HG02852 (cell line): ENCODE results near the gene MANEAL.
A peak's percentile ranks its signal among the peaks of the same experiment; 100 is the strongest.

ENCODE experiments used
- ATAC-seq: cut with Tn5 transposase; IDR thresholded peaks from one replicate; pipeline ENCODE4 v1.9.1; 2021; ENCODE audit warnings: mild to moderate bottlenecking, moderate library complexity; ENCODE audit not compliant: unreplicated experiment

The MANEAL gene

DNA sequence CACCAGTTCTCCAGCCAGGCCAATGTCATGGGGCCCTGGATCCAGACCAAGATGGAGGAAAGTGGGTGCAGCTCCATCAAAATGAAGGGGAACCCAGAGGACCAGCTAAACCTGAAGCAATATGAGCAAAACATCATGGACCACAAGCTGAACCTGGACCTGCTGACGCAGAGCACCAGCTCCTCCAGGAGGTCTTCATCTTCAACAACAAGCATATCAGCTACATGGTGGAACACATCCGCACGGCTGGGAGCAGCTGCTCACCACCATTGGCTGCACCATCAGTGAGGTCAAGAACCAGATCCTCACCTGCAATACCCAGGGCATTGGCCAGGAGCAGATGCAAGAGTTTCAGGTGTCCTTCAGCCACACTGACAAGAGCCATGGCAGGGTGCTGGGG, 15.0 kb upstream of the MANEAL start:
- ATAC-seq, result no peak

DNA sequence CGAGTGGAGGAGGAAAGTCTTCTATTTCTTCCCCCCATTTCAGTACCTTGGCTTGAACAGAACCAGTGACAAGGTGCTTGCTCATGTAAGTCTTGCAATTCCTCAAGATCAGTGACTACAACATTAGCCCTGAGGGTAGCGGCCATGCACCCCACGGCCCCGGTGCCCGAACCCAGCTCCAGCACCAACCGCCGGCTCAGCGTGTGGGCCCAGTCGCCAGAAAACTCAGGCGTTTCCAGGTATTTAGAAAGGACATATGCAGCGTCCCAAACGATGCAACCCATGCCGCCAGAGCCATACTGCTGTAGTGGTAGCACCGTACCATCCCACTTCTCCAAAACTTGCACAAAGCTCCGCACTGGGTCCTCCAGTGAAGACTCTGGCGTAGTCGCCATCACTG, 11.2 kb upstream of the MANEAL start:
- ATAC-seq, result no peak

DNA sequence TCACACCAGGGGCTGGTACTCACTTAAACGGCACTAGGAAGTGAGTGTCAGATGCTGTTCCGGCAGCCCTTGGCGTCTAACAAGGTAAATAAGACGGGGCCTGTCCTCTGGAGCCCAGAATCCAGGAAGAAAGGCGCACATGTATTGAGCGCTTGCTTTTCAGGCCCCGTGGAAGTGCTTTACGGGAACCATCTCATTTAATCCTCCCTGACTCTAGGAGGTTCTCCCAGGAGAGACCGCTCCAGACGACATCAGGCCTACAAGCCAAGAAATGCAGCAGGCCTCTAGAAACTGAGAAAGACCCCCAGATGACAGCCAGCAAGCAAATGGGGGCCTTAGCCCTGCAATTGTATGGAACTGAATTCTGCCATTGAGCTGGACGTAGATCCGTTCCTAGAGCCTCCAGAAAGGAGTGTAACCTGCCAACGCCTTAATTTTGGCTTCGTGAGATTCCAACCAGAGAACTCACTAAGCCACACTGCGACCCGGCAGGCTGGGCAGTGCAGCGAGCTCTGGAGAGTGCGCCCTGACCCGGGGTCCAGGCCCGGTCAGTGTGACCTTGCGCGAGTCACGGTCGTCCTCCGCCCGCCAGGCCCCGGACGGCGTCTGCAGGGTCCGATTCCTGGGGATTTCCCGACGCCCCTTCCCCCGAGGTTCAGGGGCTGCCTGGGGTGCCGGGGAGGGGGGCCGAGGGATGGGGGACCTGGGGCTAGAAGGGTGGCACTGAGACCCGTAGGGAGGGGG, 532 bp upstream of the MANEAL start:
- no peak for ATAC-seq

DNA sequence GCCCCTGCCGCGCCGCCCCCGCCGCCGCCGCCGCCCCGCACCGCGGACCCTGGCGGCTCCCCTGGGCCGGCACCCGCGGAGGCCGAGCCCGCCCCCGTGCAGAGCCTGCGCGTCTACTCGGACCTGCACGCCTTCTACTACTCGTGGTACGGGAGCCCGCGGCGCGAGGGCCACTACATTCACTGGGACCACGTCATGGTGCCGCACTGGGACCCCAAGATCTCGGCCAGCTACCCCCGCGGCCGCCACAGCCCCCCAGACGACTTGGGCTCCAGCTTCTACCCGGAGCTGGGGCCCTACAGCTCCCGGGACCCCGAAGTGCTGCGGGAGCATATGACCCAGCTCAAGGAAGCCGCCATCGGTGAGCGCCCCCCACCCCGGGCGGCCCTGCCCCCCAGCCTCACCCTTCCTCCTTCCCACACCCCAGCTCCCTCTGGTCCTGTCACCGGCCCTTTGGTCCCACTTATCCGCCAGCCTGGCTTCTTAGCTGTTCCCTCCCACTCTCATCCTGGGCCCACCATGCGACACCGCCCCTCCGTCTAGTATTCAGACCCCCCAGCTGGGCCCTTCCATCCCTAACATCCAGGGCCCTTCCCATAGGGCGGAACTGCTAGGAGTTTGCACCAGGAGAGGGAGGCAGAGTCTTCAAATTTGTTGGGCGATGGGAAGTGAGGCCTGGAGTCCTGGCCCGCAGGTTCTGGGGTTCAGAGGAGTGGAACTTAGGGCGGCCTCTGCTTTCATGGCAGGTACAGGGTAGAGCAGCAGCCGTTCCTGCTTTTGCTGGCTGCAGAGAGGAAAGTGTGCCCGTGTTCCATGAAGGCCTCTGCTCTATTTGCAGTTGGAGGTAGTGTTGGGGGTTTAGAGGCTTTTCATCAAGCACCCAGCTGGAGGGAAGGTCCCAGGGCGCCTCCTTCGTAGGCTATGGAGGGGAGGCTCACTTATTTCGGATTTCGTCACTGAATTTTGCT, 1.0 kb downstream of the MANEAL start:
- peak; percentile 29 for ATAC-seq

DNA sequence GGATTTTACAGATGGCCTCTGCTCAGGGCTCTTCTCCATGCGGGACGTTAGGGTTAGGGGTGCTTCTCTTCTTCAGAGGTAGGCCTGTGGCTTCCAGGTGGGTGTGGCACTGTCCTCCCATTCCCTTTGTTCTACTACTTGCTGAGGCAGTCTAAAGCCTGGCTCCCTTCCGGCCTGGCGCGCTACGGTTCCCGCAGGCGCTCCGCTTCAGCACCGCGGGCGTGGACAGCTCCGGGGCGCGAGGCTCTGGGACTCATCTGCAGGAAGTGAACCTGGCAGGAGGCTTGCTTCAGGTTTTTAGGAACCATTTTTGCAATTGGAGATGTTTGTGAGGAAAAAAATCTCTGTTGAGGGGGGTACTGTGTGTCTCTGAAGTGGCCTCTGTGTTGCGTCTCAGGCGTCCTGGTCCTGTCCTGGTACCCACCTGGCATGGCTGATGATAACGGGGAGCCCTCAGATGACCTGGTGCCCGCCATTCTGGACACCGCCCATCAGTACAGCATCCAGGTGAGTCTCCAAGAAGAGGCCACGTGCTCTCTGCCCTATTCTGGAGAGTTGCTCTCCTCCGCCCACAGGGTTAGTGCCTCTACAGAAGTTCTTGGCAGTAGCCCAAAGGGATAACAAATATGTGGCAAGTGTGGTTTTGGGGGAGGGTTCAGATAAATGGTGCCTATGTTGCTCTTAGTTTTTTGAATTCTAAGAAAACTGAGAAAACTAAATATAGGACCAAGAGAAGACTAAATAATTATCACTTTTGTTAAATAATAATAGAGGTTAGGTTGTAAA, 1.9 kb downstream of the MANEAL start:
- no peak for ATAC-seq

DNA sequence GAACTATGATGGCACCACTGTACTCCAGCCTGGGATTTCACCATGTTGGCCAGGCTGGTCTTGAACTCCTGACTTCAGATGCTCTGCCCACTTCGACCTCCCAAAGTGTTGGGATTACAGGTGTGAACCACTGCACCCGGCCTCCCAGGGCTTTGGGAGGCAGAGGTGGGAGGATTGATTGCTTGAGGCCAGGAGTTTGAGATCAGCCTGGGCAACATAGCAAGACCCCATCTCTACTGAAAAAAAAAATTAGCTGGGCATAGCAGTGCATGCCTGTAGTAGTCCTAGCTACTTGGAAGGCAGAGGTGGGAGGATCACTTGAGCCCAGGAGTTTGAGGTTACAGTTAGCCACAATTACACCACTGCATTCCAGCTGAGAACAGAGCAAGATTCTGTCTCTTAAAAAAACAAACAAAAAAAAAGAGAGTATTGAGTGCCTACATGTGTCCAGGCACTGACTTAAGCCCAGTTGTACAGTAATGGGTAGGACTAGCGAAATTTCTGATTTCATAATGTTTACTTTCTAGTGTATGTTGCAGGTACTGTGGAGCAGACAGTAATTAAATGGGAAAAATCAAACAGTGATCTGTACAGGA, 4.2 kb downstream of the MANEAL start:
- no peak for ATAC-seq

DNA sequence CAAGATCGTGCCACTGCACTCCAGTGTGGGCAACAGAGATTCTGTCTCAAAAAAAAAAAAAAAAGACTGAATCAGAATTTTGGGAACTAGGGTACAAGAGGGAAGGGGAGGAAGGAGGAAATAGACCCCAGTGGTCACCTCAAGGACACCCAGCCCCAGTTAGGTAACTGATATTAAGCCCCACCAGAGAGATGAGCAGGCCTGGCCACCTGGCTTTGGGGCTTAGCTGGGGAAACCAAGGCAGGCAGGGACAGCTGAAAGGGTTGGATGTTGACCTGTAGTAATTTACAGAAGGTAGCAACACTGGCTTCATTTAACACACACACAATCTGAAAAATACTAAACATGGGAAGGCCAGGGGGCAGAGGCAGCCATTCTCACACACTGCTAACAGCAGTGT, 8.8 kb downstream of the MANEAL start:
- no peak for ATAC-seq

DNA sequence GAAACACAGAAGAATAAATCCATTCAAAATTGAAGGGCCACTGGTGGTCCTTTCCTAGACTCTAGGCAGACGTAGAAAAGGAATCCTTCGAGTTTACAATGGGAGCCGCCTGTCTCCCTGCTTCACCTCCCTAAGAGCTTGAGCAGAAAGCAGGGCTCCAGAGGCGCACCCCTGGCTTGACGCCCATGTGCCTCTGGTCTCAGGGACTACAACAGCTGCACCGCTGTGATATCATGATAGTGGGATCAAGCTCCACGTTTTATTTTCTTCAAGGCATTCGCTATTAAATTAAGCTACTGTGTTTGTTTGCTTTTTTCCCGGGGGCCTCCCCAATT, 13.5 kb downstream of the MANEAL start:
- no peak for ATAC-seq

DNA sequence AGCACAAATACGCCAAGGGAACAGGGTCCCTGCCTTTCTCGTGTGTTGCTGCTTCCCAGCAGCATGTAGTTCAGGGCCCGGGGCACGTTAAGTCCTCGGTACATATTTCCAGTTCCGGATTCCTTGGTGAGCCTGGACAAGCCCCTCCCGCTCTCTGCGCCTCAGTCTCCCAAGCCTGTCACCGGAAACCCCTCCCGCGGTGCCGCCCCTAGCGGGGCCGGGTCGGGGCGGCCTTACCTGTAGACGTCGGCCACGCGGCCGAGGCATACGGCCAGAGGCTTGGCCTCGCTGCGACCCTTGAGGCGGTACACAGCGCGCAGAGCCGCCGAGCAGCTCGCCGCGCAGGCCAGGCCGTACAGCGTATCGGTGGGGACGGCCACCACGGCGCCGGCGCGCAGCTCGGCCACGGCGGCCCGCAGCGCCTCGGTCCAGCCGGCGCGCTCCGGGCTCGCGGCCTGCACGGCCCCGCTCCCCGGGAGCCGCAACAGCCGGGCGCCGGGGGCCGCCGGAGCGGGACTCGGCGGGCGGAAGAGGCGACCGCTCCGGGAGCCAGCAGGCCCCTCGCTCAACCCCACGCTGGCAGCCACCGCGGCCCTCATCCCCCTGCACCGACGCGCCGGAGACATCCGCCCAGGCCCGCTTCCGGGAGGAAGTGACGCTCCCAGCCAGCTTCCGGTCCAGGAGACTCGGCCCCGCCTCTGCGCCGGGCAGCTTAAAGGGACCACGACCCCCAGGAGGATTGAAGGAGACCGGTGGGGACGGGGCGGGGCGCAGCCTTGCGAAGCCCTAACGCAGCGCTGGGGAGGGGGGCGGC, 14.1 kb downstream of the MANEAL start, which contains the start of the genes C1orf122 and YRDC:
TSS of gene C1orf122 (plus strand) at position 236 of the 814 bp plus-strand sequence. CDS start 615 bp downstream, outside the sequence.
TSS of gene YRDC (minus strand) at position 654 of the 814 bp plus-strand sequence. CDS start at position 626, 28 bp downstream.
- peak; percentile 88 for ATAC-seq

DNA sequence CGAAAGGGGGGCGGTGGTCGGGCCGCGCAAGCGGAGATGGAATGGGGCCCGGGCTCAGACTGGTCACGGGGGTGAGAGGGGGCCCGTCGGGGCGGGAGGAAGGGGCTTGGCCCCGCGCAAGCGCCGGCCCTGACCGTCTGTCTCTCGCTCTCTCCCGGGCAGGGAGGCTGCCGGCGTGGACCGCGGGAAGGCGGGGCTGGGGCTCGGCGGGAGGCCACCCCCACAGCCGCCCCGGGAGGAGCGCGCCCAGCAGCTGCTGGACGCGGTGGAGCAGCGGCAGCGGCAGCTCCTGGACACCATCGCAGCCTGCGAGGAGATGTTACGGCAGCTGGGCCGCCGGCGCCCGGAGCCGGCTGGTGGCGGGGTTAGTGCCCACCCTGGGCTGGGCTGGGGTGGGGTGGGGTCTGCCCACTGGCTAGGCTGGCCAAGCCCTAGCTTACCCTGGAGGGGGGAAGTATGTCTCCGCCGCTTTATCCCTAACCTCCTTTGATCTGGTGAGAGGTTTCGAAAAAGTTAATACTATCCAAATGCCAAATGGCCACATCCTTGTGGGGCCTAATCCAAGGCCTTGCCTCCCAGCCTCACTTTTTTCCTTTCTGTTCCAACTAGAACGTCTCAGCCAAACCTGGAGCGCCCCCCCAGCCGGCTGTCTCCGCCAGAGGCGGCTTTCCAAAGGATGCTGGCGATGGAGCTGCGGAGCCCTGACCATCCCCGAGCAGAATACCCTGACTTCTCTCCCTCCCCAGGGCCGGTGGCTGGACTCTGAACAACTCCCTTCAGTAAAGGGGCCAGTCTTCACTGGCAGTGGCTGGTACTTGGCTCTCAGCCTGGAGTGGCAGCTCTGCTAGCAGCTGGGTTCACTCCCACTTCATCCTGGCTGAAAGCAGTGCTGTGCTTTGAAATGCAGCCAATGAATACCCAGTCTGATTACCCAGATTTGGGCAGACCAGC, 15.0 kb downstream of the MANEAL start:
- peak; percentile 26 for ATAC-seq

DNA sequence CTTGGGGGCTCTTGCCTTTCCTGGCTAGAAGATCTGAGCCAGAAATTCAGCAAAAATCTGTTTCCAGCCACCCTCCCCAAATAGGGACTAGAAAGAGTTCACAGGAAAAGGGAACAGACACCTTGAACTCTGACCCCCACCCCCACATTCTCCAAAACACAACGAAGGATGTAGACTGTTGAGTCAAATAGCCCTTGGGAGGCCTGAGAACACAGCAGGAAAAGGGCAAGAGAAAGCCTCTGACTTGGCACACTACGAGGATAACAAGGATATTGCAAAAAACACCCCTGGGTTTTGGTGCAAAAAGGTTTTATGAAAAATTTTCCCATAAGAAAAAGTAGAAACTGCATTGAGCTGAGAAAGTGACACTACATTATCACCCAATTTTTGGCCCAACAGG, 16.3 kb downstream of the MANEAL start:
- no peak for ATAC-seq

DNA sequence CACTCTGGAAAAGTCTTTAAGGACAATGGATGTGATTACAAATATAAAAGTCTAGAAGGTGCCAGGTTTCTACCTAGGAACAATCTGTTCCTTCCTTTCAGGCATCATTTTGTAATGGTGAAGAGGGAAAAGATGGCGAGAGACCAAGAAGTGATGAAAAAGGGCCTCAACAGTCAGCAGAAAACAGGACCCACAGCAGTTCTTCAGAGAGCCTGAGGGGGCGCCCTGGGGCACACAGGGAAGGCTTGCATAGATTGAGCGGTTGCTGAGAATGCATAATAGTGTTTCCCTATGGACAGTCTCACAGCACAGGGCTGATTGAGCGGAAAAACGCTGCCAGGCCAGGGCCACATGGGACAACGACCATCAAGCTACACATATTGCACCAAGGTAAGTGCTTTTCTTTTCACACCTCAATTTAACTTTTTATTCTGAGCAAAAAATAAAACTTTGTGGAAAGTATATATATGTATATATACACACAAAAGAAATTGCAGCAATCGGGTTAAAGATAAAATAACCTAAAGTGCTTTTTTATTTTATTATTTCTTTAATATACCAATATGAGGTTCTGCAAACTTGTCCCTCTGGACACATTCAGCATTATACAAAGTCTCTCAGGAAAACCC, 17.5 kb downstream of the MANEAL start:
- ATAC-seq, result no peak

DNA sequence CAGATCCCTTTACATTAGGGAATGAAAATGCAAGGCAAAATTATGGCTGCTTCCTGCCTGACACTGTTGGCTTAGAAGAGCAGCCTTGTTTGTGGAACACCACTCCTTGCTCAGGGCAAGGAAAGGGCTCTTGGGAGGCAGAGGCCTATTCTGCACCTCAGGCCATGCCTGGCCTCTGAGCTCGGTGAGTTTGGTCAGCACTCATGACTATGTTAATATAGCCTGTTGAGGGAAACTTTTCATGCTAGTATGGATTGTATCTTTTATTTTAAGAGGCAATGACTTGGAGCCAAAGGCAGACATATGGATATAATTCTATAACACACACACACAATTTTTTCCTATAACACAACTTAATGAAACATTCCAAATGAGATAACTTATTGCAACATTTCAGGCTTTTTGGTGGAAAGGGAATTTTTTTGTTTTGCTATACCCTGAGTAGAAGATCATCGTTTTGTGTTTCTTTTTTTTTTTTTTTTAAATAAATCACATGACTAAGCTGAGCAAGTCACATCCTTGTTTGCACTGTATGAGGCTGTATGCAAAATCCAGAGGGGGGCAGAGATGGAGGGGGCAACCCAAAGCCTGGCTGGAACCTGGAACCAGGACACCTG, 20.0 kb downstream of the MANEAL start:
- ATAC-seq, result no peak

DNA sequence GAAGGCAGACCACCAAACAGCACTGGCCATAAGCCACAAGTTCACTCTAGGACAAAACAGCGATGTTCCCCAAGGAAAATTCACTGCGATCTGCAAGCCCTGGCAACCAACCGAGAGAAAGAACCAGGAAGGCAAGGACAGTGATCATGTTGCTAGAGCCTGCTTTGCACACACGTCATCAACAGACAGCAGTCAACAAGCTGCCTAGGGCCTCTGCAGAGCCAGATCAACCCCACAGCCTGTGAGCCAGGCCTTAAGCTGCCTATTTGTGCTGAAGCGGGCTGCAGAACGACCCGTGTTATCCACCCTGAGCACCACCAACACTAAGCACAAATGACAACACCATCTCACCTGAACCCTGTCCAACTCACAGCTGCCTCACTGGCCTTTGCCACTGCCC, 20.6 kb downstream of the MANEAL start:
- no peak for ATAC-seq

DNA sequence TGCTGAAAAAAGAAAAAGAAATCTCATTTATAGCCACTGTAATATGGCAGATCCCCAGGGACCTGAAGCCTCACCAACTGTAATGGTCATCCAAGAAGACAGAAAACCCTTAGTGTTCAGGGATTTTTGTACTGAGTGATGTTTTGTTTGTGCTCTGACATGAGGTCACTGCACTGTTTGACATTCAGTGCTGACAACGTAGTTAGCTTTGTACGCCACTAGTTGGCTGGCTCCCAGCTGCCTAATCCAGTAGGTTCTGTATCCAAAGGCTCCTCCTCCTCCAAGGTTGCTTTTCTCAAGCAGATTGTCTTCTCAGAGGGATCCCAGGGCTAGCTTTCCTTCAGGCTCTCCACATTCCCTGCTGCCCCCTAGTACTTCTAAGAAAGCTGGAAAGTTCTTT, 23.8 kb downstream of the MANEAL start:
- no peak for ATAC-seq

DNA sequence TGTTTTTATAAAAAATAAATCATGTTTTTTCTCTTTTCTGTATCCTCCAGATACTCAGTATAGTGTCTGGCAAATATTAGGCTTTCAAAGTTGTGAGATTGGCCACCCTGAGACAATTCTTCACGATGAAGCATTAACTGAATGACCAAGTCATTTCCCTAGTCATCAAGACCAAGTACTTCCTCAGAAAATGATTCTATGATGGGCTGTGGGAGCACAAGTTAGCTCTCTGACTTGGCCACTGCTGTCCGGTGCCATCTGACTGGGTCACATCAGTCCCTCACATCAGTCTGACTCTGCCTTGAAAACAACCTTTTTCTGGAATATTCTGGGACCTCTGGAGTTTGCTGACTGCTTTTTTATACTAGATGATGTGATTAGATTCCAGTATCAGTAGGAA, 27.8 kb downstream of the MANEAL start:
- ATAC-seq, result no peak

DNA sequence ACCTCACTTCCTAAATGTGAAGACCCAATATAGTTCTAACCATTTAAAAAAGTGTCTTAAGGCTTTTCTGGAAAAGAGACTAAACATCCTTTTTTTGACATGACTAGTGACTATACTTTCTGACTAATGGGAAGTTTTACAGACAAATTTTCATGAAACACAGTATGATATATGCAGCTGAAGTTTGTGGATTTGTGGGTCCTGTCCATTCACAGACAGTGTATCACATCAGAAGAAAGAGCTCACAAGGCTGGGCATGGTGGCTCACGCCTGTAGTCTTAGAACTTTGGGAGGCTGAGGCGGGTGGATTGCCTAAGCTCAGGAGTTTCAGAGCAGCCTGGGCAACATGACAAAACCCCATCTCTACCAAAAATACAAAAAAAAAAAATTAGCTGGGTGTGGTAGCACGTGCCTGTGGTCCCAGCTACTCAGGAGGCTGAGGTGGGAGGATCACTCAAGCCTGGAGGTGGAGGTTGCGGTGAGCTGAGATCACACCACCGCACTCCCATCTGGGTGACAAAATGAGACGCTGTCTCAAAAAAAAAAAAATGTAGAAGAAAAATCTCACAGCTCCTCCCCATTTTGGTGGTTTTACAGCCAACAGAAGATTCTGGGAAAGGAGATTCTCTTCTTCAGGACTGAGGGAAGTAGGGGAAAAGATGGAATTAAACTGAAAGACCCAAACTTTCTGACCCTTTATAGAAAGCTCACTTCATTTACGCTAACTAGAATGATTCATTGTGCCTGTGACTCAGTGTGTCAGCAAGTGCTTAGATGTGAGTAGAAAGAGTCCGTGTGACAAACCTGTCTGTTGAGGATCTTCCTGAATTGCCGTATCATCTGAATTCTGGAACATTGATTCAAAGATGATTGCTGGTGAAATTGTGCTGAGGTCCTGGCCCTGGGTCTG, 29.5 kb downstream of the MANEAL start:
- no peak for ATAC-seq
